SKM-1 treated with dmso at 0.1 percent for 144 hours (cell line): ENCODE data around the gene CAMSAP2.
A peak's percentile ranks its signal among the peaks of the same experiment; 100 is the strongest.

ENCODE experiments used
- DNase-seq: peaks from one replicate; lab custom pipeline; 2025; ENCODE audit not compliant: unreplicated experiment; lab: John Stamatoyannopoulos, UW

Gene CAMSAP2, protein sequence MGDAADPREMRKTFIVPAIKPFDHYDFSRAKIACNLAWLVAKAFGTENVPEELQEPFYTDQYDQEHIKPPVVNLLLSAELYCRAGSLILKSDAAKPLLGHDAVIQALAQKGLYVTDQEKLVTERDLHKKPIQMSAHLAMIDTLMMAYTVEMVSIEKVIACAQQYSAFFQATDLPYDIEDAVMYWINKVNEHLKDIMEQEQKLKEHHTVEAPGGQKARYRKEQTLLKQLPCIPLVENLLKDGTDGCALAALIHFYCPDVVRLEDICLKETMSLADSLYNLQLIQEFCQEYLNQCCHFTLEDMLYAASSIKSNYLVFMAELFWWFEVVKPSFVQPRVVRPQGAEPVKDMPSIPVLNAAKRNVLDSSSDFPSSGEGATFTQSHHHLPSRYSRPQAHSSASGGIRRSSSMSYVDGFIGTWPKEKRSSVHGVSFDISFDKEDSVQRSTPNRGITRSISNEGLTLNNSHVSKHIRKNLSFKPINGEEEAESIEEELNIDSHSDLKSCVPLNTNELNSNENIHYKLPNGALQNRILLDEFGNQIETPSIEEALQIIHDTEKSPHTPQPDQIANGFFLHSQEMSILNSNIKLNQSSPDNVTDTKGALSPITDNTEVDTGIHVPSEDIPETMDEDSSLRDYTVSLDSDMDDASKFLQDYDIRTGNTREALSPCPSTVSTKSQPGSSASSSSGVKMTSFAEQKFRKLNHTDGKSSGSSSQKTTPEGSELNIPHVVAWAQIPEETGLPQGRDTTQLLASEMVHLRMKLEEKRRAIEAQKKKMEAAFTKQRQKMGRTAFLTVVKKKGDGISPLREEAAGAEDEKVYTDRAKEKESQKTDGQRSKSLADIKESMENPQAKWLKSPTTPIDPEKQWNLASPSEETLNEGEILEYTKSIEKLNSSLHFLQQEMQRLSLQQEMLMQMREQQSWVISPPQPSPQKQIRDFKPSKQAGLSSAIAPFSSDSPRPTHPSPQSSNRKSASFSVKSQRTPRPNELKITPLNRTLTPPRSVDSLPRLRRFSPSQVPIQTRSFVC (N-terminal part only)

DNA sequence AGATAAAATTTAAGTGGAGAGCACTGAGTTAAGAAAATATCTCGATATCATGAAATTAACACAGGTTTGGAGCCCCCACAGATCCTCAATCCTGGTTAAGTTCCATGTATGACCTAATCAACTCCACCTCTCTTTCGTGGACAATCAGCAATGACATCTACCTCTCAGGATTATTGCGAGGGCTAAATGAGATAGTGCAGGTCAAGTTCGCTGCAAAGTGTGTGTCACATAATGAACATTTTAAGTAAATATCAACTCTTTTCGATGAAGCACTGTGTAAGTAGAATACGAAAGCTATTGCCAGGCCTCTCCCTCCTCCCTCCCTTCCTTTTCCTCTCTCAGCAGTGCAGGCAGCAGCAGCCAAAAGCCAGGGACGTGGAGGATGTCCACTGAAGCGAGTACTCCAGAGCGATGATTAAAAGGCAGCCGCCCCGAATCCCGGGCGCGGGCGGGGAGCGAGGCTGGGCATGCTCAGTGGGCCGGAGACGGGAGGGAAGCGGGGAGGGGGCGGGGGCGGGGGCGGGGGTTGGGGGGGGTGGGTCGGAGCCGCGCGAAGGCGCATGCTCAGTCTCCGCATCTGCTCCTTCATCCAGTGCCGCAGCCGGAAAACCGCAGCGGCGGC is at the start of gene CAMSAP2:
Gene CAMSAP2 (plus strand): TSS at position 567 of the 622 bp plus-strand sequence. CDS start 935 bp downstream, outside the sequence.
- DNase-seq, result peak; percentile 53

DNA sequence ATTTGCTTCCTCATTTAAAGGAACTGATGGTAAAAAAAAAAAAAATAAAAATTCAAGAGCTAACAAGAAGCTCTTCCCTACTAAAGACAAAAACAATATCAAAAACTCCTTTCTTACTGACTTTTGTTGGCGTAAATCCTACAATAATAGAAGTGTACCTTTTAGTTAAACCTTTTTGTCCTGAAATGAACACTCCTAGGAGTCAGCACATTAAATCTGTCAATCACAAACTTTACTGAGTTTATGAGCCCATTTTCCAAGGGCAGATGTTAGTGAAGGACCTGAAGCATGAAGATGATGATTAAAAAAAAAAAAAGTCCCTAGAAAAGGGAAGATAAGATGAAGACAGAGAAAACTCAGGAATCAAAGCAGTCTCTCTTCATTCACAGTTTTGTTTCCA is 46.4 kb upstream of the CAMSAP2 start:
- DNase-seq, result no peak

DNA sequence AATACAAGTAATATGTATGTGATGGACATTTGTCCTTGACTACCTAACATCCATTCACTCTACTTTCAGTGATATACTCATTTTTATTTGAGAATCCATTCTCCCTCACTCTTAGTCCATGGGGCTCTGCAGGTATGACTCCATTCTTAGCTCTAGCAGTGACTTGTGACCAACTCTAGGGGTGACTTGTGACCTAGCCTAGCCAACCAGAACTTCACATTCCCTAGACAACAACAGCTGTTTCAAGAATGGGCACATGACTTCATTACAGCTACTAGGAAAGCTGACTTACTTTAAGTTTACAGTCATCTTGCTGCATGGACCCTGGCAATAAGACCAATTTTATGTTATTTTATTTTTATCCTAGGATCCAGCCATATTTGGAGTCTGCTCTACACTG is 45.4 kb upstream of the CAMSAP2 start:
- no peak for DNase-seq

DNA sequence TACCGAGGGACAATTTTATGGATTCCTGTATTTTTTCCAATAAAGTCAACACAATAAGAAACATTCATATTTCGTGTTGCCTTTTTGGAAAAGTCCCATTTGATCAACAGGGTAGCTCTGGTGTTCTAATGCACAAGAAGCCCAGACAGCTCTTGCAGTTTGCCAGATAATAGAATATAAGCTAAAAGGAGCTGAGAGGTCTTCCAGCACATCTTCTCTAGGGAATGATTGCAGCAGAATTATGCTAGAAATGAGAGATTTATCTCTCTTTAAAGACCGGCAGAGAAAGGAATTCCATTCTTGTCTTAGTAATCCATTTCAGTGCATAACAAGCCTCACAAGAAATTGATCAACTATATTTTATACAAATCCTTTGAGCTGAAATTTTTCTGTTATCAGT is 44.0 kb upstream of the CAMSAP2 start:
- DNase-seq, result no peak

DNA sequence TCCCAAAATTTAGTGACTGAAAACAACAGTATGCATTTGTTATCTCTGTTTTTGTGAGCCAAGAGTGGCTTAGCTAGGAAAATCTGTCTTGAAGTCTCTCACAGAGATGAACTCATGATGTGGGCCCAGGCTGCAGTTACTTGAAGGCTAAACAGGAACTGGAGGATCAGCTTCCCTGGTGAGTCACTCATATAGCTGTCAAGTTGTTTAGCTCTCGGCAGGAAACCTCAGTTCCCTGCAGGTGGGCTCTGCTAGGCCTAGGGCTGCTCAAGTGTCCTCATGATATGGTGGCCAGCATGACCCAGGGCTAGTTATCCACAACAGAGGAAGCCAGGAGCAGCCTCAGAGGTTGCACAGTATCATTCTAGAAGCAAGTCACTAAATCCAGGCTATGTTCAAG is 38.8 kb upstream of the CAMSAP2 start:
- peak; percentile 50 for DNase-seq

DNA sequence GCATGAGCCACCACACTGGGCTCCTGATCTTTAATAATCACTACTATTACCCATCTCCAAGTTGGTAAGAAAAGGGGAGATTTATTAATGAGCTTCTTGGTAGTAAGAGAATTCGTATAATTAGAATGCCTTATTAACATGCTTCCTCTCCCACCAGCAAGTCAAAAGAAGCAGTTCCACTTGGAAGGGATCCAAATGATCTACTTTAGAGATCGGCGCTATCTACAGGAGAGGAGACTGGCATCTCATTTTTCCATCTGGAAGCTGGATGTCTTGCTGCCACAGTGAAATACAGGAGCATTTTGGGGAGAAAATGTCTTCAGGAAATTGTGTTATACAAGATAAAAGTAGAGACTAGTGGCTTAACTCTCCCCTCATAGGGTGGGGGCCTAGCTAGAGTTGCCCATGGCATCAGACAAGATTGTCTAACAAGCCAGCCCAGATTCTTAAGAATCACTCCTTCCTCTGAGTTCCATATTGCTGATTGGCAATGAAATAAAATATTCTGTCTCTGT is 33.6 kb upstream of the CAMSAP2 start:
- DNase-seq, result no peak

DNA sequence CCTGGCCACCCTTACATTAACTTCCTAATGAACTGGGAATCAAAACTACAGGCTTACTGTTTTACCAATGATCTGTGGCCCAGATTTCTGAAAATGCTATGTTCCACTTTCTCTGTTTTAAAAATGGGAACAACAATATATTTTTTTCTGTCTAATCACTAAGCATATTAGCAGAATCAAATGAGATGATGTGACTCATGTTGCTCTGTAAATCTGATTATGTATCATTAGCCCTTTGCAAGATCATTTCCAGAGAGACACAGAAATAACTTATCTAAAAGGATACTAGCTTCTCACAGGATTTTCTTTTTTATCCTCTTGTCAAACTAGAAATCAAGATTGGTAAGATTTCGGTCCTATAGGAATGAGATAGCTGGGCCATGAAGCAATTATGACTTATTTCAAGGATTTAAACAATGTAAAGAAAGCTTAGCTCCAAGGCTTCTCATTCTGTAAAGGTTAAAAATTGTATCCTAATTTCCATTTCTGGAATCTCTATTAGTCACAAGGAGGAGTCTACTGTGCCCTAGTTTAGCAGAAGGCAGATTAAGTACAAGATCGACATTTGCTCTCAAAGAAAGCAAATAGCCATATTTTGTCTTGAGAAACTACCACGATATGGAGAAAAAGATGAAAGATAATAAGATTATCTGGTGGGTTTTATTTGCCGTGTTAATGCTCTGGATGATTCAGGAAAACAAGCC is 32.4 kb upstream of the CAMSAP2 start:
- DNase-seq, result no peak

DNA sequence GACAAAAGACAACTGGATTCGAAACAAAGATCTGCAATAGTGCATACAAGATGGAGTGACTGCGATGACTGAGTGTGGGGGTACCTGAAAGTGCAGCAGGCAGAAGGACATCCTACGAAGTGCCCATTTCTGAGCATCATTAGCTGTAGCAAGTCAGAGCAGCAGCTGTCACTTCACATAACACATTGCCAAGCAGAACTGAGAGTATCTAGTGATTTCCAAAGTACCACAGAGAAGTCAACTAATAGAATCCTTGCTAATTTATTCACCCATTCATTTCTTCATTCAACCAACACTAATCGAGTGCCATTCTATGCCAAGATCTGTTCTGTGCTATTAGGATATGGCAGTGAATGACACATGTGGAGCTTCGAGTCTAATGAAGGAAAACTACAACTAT is 31.6 kb upstream of the CAMSAP2 start:
- DNase-seq, result no peak

DNA sequence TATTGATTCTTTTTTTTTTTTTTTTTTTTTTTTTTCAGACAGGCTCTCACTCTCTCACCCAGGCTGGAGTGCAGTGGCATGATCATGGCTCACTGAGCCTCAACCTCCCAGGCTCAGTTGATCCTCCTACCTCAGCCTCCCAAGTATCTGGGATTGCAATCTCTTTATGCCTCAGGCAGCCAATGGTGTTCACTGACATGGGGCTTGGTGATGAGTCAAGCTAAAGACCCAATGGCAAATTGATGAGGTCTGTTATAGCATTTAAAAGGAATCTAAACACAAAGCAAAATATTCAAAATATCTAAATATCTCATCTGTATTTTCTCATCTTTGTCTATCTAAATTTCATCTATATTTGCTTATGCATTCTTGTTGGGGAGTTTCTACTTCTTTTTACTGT is 30.5 kb upstream of the CAMSAP2 start:
- no peak for DNase-seq

DNA sequence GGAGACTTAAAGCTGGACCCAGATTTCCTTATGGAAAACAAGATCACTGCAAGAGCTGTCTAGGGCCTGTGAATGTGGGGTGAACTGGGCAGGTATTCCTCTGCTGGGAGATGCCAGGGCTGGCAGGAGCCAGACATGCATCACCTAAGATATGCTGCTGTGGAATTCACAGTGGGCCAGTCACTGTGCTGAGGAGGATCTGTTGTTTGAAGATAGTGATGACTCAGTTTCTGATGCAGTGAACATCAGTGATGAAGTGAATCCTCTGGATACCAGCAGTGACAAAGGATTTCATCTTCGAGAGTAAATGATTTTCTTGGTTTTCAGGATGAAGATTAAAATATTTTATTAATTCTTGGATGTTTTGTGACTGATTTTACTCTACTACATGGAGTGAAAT is 29.9 kb upstream of the CAMSAP2 start:
- no peak for DNase-seq

DNA sequence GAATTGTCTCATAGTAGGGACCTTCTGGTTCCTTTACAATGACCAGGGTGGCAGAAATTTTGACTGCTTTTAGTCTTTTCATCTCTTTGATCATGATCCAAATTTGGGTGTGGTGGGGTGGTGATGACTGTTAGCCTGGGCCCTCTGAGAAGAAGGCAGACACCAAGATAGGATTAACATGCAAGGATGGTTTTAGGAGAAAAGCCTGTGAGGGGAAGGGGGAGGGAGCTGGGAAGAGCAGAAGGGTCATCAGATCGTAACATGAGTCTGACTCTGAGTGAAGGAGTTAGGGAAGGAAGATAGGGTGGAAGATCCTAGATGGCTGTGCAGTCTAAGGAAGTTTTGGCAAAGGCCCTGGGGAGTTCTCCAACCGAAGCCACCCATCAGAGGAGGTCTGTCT is 28.5 kb upstream of the CAMSAP2 start:
- no peak for DNase-seq

DNA sequence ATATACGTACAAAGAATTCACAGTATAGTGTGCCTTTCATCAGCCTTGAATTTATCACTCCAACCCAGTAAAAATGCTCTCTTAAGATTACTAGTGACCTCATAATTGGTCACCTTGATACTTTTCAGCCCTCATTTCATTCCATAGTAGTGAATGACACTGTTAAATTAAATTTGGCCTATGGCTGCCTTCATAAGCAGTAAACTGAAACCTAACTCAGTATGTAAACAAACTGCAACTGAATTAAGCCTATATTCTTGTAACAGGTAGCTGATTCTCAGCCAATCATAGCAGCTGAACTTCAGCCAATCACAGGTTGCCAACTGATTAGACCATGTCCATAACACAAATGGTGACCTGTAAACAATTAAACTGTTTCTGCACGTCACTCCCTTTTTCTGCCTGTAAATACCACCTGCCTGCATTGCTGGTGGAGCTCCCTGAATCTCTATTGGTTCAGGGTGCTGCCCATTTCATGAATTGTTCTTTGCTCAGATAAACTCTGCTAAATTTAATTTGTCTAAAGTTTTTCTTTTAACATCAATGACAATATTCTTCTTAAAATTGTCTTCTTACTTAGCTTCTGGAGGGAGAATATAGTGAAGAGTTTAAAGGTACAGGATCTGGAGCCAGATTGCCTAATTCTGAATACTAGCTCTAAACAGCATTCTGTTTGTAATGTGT is 24.0 kb upstream of the CAMSAP2 start:
- DNase-seq, result no peak

DNA sequence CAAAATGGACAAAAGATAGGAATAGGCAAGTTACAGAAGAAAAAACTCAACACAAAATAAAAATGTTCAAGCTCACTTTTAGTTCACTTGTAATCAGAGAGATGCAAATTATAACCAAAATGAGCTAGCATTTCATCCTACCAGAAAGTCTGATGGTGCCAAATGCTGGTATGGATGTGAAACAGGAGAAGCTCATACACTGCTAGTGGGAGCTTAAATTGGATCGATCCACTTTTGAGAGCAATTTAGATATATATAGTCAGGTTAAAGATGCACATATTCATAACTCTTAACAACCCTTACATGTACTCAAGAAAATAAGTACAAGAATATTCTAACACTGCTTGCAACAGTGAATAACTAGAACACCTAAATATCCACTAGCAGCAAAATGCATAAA is 18.5 kb upstream of the CAMSAP2 start:
- no peak for DNase-seq

DNA sequence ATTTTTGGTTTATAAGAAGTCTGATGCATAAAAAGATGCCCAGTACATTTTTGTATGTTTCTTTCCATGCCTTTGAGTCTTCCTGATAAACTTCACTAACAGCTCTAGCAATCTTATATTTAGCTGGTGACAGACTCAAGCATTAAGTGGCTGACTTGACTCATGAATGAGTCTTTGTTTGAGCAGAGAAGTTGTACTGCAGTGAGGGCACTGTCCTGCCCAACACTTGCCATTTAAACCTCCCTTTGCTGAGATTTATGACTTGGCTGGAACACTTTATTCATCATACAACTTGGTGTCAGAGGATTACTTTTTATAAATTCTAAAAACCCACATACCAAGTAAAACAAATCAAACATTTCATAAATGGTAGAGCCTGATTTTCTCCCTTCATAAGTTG is 14.6 kb upstream of the CAMSAP2 start:
- DNase-seq, result no peak

DNA sequence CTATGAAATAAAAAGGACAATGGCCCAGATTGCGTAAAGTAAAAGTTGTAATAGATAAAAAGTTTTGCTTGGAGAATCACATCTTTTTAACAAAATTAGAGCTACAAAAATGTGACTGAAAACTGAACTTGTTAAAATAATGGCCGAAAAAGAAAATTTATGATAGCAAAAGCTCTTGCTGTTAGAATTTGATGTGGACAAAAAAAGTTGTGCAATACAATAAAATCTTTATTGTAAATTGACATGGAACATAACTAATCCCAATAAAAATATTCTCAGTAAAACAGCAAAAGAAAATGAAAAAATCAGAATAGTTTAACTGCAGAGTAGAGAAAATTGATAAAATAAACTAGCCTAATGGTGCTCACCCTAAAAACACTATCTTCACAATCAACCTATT is 11.4 kb upstream of the CAMSAP2 start:
- no peak for DNase-seq

DNA sequence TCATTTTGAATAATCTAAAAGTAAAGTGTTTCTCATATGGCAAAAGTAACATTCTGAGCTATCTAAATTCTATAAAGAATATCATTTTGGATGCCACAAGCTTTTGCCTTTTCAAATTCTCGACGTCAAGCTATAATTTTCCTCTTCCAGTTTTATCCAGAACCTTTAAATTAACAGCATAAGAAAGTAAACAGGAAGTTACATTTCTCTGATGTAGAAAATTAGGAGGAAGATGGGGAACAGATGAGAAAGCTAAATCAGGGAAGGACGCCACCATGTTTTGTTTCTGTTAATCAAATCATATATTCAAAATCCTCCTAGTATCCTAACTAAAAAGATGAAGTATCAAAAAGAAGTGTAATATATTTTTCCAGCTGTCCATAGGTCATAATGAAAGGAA is 8.8 kb upstream of the CAMSAP2 start:
- no peak for DNase-seq

DNA sequence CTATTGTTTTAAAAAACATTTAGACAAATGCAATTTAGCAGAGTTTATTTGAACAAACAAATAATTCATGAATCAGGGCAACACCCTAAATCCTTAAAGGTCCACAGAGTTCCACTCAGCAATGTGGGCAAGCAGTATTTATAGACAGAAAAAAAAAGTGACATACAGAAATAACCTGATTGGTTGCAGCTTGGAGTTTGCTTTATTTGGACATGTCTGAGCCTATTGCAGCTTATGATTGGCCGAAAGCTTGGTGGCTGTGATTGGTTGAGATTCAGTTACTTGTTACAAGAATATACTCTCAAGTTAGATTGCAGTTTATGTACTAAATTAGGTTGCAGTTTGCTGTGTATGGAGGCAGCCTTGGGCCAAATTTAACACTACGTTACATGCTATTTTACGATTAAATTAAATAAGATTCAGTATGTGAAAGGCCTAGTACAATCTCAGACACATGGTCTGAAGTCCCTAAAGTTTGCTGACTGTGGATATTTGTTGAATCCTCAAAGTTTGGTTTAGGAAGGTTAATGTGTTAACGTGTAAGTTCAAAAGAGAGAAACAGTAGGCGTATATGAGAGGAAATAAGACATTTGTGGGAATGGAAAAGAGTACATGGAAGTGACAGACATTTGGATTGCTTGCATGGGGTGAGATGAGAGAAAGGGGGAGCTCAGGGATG is 6.9 kb upstream of the CAMSAP2 start:
- no peak for DNase-seq

DNA sequence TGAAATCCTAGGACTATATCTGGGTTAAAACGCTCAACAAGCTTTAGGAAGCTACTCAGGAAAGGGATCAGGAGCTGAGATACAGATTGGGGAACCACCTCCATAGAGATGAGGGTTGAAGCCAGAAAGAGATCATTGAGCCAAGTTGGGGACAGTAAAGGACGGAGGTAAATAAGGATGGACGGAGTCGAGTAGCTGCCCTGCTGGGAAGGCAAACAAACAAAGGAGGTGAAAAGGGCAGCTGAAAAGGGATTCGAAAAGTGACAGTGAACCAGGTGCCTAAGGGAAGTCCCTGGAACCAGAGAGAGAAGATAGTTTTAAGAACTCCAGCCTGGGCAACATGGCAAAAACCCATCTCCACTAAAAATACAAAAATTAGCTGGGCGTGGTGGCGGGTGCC is 6.3 kb upstream of the CAMSAP2 start:
- no peak for DNase-seq

DNA sequence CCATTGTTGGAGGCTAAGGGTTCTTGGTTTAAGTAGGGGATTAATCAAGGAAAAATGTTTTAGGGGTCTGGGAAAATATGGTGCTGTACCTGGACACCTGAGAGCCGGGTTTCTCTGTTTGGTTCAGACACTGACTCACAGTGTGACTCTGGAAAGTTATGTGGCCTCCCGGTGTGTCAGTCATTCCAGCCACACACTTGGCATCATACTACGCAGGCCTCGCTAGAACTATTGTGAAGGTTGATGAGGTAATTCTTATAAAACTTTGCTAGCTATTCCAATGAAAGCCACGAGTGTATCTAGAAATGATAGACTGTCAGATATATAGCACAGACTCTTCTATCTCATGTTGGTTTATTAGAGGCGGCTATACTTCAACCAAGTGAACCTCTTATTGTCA is 4.8 kb upstream of the CAMSAP2 start:
- no peak for DNase-seq
